HG03159 (cell line): ENCODE measurements around the gene CCDC63.
"Not testable (repeated sequence)": the region's sequence is repeated elsewhere in the genome, so short reads cannot be mapped to it uniquely, and the experiment has no call there.

Source experiments
- ATAC-seq: cut with Tn5 transposase; IDR thresholded peaks from one replicate; pipeline ENCODE4 v1.9.1; 2021; ENCODE audit warnings: mild to moderate bottlenecking, moderate library complexity; ENCODE audit not compliant: unreplicated experiment

Gene CCDC63

GRCh38 chr12:110844131-110844530 is 2.7 kb upstream of the CCDC63 start:
- ATAC-seq, result no peak

GRCh38 chr12:110844551-110845338 is 2.0 kb upstream of the CCDC63 start:
- no peak for ATAC-seq

DNA sequence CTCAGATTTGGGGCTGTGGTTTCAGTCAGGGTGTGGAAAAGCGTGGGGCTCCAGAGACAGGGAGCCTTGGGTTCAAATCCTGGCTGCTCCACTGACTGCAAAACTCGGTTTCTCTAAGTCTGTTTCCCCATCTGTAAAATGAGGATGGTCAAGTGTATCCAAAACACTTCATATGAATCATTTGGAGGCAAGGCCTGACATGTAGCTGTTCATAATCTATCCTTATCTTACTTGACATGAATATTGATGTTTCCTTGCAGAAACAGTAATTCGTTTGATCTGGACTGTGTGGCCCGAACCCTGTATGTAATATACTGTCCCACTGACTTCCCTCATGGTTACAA is 1.5 kb upstream of the CCDC63 start:
- no peak for ATAC-seq

- ATAC-seq, result no peak
These were observed 1.6 kb downstream of the CCDC63 start for GRCh38 chr12:110848314-110848923.

- no peak for ATAC-seq
These were observed 2.4 kb downstream of the CCDC63 start for GRCh38 chr12:110849221-110849620.

DNA sequence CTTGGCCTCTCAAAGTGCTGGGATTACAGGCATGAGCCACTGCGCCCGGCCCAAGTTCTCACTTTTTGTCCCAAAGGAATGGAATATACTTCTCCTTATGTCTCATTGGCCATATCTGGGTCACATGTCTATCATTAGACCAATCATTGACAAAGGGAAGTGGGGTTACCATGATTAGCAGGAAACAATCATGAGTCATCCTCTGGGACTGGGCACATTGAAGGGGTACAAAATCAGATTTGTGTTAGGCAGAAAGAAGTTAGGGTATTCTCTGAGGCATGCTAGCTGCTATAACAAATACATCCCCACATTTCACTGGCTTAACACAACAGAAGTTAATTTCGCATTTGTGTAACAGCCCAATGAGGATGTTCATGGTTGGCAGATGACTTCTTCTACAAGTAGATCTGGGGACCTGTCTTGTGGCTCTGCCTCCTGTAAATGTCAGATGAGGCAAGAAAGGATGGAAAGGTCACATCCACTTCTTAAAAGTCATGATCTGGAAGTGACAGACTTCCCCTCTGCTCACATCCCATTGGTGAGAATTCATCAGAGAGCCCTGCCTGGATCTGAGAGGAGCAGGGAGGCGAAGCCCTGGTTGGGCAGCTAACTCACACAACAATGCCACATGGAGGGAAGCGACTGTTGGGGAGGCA is 3.1 kb downstream of the CCDC63 start:
- ATAC-seq, result no peak

GRCh38 chr12:110850762-110851161 is 4.0 kb downstream of the CCDC63 start:
- ATAC-seq, result no peak

DNA sequence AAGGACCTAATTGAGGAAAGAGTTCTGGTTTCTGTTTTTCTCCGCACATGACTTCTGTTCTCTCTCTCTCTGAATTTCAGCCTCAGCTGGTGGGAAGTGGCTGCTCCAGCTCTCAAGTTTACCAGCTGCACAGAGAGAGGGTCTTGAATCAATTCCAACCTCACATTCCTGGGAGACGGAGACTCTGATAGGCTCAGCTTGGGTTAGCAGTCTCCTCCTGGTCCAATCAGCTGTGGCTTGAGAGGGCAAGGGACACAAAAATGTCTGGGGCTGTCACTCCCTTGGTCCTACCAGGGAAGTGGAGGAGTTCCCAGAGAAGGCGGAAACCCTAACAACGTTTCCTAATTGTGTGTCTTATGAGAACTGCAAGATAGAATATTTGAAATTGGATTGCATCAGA is 7.0 kb downstream of the CCDC63 start:
- ATAC-seq, result no peak

DNA sequence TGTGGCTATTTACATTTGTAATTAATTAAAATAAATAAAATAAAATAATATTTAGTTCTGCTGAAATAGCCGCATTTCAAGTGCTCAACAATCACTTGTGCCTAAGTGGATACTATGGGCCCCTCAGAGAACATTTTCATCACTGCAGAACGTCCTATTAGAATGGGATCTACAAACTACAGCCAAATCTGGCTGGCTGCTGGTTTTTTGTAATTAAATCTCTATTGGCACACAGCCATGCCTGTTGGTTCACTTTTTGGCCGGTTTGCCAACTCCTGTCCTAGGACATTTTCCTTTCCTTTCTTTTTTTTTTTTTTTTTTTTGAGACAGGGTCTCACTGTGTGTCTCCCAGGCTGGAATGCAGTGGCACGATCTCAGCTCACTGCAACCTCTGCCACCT is 9.8 kb downstream of the CCDC63 start:
- ATAC-seq, result no peak

GRCh38 chr12:110857528-110857927 is 10.7 kb downstream of the CCDC63 start:
- no peak for ATAC-seq

DNA sequence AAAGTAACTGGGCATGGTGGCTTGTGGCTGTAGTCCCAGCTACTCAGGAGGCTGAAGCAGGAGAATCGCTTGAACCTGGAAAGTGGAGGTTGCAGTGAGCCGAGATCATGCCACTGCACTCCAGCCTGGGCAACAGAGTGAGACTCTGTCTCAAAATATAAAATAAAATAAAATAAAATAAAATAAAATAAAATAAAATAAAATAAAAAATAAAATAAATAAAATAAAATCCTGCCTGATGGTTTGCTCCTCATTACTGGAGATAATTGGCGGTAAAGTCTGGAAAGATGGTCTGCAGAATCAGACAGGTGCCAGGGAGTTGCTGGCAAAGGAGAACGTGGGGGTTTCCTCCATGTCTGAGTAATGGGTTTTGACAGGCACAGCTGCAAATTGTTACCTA is 11.2 kb downstream of the CCDC63 start:
- not testable (repeated sequence) for ATAC-seq

- ATAC-seq, result no peak
These were observed 12.1 kb downstream of the CCDC63 start for GRCh38 chr12:110858848-110859247.

GRCh38 chr12:110860833-110861296 is 14.1 kb downstream of the CCDC63 start:
- ATAC-seq, result no peak

- ATAC-seq, result no peak
These were observed 14.9 kb downstream of the CCDC63 start for GRCh38 chr12:110861729-110862128.

DNA sequence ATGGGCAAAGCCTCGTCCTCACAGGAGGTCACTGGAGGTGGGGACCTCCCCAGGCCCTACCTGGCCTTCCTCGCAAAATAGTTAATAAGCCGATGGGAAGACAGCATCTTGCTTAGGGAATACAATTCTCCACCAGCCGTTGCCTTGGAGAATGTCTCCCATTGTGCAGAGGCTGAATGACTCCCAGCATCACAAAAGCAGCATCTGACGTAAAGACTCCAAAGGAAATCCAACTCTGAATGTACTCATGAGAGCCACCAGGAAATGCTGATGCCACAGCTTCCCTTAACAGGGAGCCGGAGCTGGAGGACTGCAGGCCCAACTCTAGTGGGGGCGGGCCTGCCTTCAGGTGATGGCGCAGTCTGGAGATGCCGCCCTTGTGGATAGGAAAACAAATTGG is 15.5 kb downstream of the CCDC63 start:
- no peak for ATAC-seq

GRCh38 chr12:110863161-110863560 is 16.4 kb downstream of the CCDC63 start:
- no peak for ATAC-seq

GRCh38 chr12:110865521-110865920 is 18.7 kb downstream of the CCDC63 start:
- ATAC-seq, result no peak

GRCh38 chr12:110869026-110869425 is 22.2 kb downstream of the CCDC63 start:
- no peak for ATAC-seq

DNA sequence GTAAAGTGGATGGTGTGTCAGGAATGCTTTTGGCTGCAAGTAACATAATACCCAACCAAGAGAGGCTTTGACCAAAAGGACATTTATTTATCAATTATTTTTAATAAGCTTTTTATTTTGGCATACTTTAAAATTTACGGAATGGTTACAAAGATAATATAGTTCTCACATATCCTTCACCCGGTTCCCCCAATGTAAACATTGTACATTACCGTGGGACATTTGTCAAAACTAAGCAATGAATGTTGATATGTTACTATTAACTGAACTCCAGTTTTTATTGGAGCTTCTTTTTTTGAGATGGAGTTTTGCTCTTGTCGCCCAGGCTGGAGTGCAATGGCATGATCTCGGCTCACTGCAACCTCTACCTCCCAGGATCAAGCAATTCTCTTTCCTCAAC is 23.0 kb downstream of the CCDC63 start:
- no peak for ATAC-seq

GRCh38 chr12:110872100-110872499 is 25.3 kb downstream of the CCDC63 start:
- no peak for ATAC-seq

DNA sequence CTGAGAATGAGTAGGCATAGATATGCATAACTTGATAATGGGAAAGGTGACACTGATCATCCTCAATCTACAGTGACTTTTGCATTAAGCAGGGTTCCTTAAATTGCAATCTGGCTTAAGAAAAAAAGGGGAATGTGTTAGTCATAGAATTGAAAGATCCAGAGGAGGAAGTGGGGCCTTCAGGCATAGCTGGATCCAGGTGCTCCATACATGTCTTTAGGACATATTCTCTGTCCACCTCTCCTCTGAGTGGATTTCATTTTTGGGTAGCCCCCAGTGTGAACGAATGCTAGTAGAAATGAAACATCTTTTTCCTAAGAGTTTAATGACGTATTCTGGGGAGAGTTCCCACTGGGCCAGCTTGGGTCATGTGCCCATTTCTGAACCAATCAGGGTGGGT is 27.6 kb downstream of the CCDC63 start:
- no peak for ATAC-seq

DNA sequence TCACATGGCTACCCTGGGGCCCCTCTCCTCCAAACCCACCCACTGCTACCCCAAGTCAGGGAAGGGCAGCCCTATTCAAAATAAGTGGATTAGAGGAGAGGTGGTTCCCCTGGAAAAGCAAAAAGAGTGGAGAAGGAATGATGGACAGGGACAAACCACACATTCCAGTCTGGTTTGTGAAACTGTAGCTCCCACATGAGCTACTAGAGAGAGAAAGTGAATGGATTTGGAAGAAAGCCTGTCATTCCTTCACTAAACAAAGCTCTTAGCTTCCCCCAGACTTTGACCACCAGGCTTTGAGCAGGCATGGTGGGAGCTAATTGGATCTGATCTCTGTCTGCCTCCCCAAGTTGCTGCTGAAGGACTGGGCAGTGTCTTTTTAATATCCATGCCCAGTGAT is 28.0 kb downstream of the CCDC63 start:
- no peak for ATAC-seq
